MV-4-11 (cell line): ENCODE measurements around the gene RAB30.
"Not testable (repeated sequence)": the region's sequence is repeated elsewhere in the genome, so short reads cannot be mapped to it uniquely, and the experiment has no call there.

ENCODE experiments used
- DNase-seq: peaks from one replicate; lab custom pipeline; 2025; lab: John Stamatoyannopoulos, UW

The RAB30 gene

DNA sequence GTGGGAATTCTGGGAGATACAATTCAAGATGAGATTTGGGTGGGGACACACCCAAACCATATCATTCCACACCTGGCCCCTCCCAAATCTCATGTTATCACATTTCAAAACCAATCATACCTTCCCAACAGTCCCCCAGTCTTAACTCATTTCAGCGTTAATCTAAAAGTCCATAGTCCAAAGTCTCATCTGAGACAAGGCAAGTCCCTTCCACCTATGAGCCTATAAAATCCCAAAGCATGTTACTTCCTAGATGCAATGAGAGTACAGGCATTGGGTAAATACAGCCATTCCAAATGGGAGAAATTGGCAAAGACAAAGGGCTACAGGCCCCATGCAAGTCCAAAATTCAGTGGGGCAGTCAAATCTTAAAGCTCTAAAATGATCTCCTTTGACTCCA lies 128.3 kb downstream of the RAB30 start:
- DNase-seq = not testable (repeated sequence)

DNA sequence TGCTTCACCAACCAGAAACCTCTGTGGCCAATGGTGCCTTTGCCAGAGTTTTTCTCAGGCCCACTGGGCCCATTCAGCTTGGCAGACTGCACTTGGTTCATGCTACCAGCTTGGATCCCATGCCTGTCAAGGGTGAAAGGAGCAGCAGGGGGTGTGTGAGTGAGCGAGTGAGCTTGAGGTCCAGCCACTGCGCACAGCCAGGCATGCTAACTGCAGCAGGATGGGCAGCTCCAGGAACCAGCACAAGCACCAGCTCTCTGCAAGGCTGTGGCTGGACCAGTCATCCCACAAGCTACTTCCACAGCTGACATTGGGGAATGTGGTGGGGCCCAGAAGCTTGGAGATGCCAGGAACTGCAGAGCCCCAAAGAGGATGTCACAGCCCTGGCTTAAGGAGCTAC lies 129.3 kb downstream of the RAB30 start:
- DNase-seq = no peak

DNA sequence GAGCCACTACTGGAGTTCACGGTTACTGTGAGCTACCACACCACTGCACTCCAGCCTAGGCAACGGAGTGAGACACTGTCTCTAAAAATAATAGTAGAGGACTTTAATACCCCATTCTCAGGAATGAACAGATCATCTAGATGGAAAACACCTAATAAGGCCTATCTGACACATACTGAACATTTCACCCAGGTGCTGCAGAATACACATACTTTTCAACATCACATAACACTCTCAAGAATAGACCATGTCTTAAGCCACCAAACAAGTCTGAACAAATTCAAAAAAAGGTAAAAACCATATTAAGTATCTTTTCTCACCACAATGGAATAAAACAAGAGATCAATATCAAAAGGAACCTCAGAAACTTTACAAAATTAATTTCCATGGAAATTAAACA lies 132.2 kb downstream of the RAB30 start:
- no peak for DNase-seq

DNA sequence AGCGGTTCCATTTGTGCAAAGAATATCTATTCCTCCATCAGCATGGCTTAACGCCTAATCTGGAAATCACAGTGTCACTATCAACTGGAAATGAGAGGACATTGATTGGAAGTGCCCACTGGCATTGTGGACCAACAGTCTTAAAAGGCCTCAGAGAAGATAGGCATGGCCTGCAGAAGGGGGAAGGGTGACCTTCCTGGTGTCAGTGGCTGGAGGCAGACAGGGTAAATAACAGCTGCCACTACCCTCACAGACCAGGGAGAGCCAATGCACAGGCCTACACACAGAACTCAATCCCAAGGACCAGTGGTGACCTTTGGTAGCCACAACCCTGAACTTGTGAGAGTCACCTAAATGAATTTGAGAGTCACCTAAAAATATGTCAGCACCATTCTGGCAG lies 134.1 kb downstream of the RAB30 start:
- DNase-seq = no peak

DNA sequence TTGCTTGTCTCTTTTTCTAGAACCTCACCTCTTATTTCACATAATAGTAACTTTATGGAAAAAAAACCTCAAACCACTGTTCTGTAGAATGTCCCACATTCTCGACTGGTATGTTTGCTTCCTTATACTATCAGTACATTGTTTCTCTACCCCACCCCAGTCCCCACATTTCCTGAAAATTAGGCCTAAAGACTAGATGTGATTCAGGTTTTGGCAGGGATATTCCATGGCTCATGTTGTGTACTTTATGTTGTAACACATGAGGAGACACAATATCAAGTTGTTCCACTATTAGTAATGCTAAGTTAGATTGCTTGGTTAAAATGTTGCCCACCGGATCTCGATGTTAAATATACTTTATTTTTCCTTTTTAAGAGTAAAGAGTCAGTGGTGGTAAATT lies 135.4 kb downstream of the RAB30 start:
- DNase-seq = no peak

DNA sequence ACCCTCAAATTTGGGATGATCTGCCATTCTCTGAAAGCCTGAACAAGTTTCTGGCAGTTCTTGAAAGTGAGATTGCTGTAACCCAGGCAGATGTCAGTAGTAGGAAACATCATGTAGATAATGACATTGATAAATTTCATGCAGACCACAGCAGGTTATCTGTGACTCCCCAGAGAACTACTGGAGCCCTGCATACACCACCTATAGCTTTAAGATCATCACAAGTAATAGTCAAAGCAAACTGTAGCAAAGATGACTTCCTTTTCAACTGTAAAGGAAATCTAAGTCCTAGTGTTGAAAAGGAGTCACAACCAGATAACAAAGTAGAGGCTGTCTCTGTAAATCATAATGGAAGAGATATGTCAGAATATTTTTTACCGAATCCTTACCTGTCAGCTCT lies 139.1 kb downstream of the RAB30 start:
- no peak for DNase-seq

DNA sequence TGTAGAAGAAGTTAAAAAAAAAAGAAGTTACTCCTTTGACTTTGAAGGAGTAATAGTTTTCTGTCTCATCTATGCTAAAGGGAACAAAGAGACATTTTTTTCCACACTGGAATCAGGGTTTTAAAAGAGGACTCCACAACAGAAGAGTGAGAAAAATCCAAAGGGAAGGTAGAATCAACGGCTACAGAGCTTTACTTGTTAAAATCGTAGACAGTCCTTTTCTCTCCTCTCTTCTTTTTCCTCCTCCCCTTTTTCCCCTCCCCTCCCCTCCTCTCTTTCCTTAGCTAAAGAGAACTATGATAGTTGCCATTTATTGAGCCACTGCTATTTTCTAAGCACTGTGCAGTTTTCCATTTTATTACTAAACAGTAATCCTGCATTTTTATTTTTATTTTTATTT lies 141.0 kb downstream of the RAB30 start:
- no peak for DNase-seq

DNA sequence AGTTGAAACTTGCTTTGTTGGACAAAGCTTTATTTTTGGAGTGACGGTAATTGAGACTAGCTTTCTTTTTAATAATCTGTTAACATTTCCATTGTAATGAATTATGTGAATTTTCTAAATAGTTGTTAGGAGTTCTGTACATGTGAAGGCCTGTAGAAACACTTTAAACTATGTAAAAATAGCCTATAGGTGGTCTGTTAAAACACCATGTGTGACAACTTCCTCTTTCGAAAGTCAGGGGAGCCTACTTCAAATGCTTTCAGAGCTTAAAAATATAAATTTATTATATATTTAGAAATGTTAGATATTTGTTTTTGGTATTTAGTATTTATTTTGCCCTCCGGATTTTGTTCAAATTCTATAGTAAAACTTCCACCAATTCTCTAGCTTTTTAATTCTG lies 141.5 kb downstream of the RAB30 start:
- DNase-seq = peak; percentile 4

DNA sequence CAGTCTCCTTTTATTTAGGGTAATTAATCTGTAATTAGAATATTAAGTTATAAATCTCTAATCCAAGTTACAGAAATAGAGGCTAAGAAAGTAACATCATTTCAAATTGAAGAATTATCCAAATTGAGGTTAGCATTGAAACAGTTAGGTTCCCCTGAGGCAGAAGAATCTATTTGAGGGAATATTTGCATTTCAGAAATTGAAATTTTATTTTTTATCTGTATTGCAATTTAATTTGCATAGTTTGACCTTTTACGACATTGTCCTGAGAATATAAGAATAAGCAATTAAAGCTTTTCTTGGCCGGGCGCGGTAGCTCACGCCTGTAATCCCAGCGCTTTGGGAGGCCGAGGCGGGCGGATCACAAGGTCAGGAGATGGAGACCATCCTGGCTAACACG lies 142.6 kb downstream of the RAB30 start:
- DNase-seq = no peak

DNA sequence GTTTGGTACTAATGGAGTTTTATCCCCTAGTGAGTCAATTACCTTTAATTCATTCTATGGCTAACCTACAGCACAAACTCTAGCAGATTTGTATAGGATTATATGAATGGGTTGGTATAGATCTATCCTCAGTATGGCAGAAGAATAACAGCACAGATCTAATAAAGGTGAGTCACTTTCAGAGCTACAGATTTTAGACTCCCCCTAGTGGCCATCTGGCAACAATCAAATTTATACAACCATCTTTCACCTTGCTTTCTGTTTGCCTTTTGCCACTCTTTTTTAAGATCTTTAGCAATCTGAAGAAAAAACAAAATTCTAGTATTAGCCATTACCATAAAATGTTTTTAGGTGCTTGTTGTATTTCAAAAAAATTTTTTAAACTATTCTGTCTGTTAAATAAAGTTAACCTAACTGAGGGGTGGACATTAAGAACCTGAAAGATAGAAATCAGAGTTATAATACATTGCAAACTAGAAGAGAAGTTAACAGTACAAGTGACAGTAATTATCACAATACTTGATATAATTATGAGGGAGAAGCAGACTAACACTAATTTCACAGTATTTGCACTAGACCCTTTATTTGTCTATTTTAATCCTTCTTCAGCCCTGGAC lies 144.3 kb downstream of the RAB30 start:
- peak; percentile 23 for DNase-seq

DNA sequence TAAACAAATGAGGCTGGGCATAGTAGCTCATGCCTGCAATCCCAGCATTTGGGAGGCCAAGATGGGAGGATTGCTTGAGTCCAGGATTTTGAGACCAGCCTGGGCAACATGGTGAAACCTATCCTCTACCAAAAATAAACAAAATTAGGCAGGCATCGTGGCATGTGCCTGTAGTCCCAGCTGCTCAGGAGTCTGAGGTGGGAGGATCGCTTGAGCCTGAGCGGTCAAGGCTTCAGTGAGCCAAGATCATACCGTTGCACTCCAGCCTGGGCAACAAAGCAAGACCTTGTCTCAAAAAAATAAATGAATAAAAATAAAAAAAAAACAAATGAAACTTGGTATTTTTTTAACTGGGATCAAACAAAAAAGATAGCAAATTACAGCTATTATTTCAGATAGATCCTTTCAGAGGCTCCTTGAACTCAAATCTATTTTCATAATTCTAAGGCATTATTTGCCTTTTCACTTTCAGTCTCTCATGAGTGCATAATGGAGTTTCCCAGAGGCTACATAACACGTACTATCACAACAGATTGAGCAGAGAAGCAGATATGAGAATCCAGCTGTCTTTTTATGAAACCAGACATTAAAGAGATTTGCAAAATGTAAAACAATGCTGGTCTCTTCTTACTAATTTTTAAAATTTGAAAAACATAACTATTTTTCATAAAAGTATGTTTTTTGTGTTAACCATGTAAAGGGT lies 147.0 kb downstream of the RAB30 start:
- DNase-seq = no peak
